IMR-90 (cell line): Measurements from ENCODE around the gene IFI27L1.

Source experiments
- CEBPB ChIP-seq: IDR thresholded peaks from 2 replicates; pipeline ENCODE4 v1.6.1; 2012; ENCODE audit warnings: low read depth, low read length, improper control_type of control experiment
- CHD1 ChIP-seq: IDR thresholded peaks from 2 replicates; pipeline ENCODE4 v1.6.1; 2012; ENCODE audit warnings: low read depth, low read length, improper control_type of control experiment
- CTCF ChIP-seq: conservative IDR thresholded peaks from 2 replicates; pipeline ENCODE4 v1.5.1; 2012; ENCODE audit warnings: mild to moderate bottlenecking, low read depth, low read length, improper control_type of control experiment
- MAFK ChIP-seq: IDR thresholded peaks from 2 replicates; pipeline ENCODE4 v1.6.1; 2012; ENCODE audit warnings: low read depth, low read length, improper control_type of control experiment
- NFE2L2 ChIP-seq: fragments of 150-350 bp; IDR thresholded peaks from 2 replicates; pipeline ENCODE4 v1.6.1; 2016; ENCODE audit warnings: low read depth, mild to moderate bottlenecking, low read length
- POLR2A ChIP-seq: IDR thresholded peaks from 2 replicates; pipeline ENCODE4 v1.6.1; 2012; ENCODE audit warnings: mild to moderate bottlenecking, low read depth, low read length
- RAD21 ChIP-seq: IDR thresholded peaks from 2 replicates; pipeline ENCODE4 v1.6.1; 2012; ENCODE audit warnings: low read length, improper control_type of control experiment
- RFX5 ChIP-seq: IDR thresholded peaks from 2 replicates; pipeline ENCODE4 v1.8.0; 2012; ENCODE audit warnings: low read depth, mild to moderate bottlenecking, low read length, moderate library complexity
- SMC3 ChIP-seq: fragments of 150-350 bp; IDR thresholded peaks from 2 replicates; pipeline ENCODE4 v1.6.1; 2016; ENCODE audit warnings: low read depth, mild to moderate bottlenecking, antibody characterized with exemption, low read length, moderate library complexity
- USF2 ChIP-seq: fragments of 150-350 bp; IDR thresholded peaks from 2 replicates; pipeline ENCODE4 v1.6.1; 2017; ENCODE audit warnings: mild to moderate bottlenecking, antibody characterized with exemption, low read length, low read depth

GRCh38 chr14:94038510-94038909 is 42.6 kb upstream of the IFI27L1 start:
- no peak for TF ChIP-seq CTCF
- no peak for TF ChIP-seq POLR2A
- no peak for TF ChIP-seq USF2
- TF ChIP-seq CHD1, result no peak
- TF ChIP-seq RAD21, result no peak
- TF ChIP-seq SMC3, result no peak
- TF ChIP-seq CEBPB, result no peak
- no peak for TF ChIP-seq MAFK
- TF ChIP-seq NFE2L2, result no peak
- no peak for TF ChIP-seq RFX5
